SU-DHL-6 (cell line): Measurements from ENCODE around the gene CCND1.

ENCODE experiments used
- H2AFZ ChIP-seq: fragments of 200-600 bp; sonication (generic); 2 replicates; pipeline ENCODE4 v1.6.1; 2014; ENCODE audit warnings: low read depth, mild to moderate bottlenecking, moderate library complexity, mixed read lengths, antibody characterized with exemption, low read length; ENCODE audit not compliant: severe bottlenecking
- H3F3A ChIP-seq: fragments of 200-600 bp; shearing (Covaris generic); 2 replicates; pipeline ENCODE4 v1.6.0; 2016; ENCODE audit warnings: antibody characterized with exemption, mild to moderate bottlenecking; ENCODE audit not compliant: insufficient read depth
- H3K27ac ChIP-seq: fragments of 200-600 bp; sonication (generic); 2 replicates; pipeline ENCODE4 v1.5.1; 2016; ENCODE audit warnings: low read depth, mild to moderate bottlenecking, low read length, moderate library complexity, mixed read lengths
- H3K27me3 ChIP-seq: fragments of 200-600 bp; sonication (generic), shearing (Covaris generic); 2 replicates; pipeline ENCODE4 v1.6.0; 2014; ENCODE audit warnings: mild to moderate bottlenecking, low read length
- H3K36me3 ChIP-seq: fragments of 200-600 bp; sonication (generic); 2 replicates; pipeline ENCODE4 v1.6.1; 2014; ENCODE audit warnings: mild to moderate bottlenecking, low read length, mixed read lengths
- H3K4me2 ChIP-seq: fragments of 300-600, 200-600 bp; shearing (Covaris generic), sonication (generic); 2 replicates; pipeline ENCODE4 v1.6.0; 2014; ENCODE audit warnings: low read length, low read depth, mild to moderate bottlenecking; ENCODE audit not compliant: poor library complexity, severe bottlenecking
- H3K4me3 ChIP-seq: fragments of 200-600 bp; sonication (generic); 2 replicates; pipeline ENCODE4 v1.5.1; 2014; ENCODE audit warnings: antibody characterized with exemption, low read length, mild to moderate bottlenecking, mixed read lengths; ENCODE audit not compliant: insufficient read depth, poor library complexity, severe bottlenecking
- H3K79me2 ChIP-seq: fragments of 200-600 bp; sonication (generic); 2 replicates; pipeline ENCODE4 v1.6.1; 2014; ENCODE audit warnings: mild to moderate bottlenecking, low read length, moderate library complexity; ENCODE audit not compliant: insufficient read depth
- H3K9ac ChIP-seq: fragments of 200-600 bp; sonication (generic); 2 replicates; pipeline ENCODE4 v1.7.0; 2014; ENCODE audit warnings: mild to moderate bottlenecking, low read length
- H3K9me2 ChIP-seq: fragments of 200-600 bp; sonication (generic); replicated peaks from 2 replicates; pipeline ENCODE4 v1.6.1; 2014; ENCODE audit warnings: low read length; ENCODE audit not compliant: insufficient read depth
- H3K9me3 ChIP-seq: fragments of 200-600 bp; sonication (generic); 2 replicates; pipeline ENCODE4 v1.6.1; 2014; ENCODE audit warnings: low read length, mixed read lengths; ENCODE audit not compliant: insufficient read depth
- H4K20me1 ChIP-seq: fragments of 200-600 bp; sonication (generic); 2 replicates; pipeline ENCODE4 v1.6.1; 2014; ENCODE audit warnings: low read depth, mild to moderate bottlenecking, antibody characterized with exemption, low read length, moderate library complexity, mixed read lengths
- CTCF ChIP-seq: fragments of 200-600 bp; sonication (generic); IDR thresholded peaks from one replicate; pipeline ENCODE4 v1.5.1; 2017; ENCODE audit warnings: antibody characterized with exemption, mild to moderate bottlenecking, low read length, moderate library complexity; ENCODE audit not compliant: insufficient read depth, poor library complexity, severe bottlenecking
- EZH2phosphoT487 ChIP-seq: fragments of 200-600 bp; sonication (generic), shearing (Covaris generic); conservative IDR thresholded peaks from 2 replicates; pipeline ENCODE4 v1.6.1; 2018; ENCODE audit warnings: mild to moderate bottlenecking, antibody characterized with exemption, low read length, moderate library complexity, mixed read lengths

The CCND1 gene

GRCh38 chr11:69594481-69594880 lies 46.5 kb upstream of the CCND1 start:
- TF ChIP-seq CTCF (no peak), EZH2phosphoT487 (no peak)
- no peaks in the 10 kb centered on the region for H4K20me1 ChIP-seq
- no peaks in the 10 kb centered on the region for H3K9me3 ChIP-seq
- H3K79me2 ChIP-seq: no peaks in the 10 kb centered on the region
- no peak overlapping the region for H3K4me2 ChIP-seq
- H3K27ac ChIP-seq: no peak overlapping the region
- H3F3A ChIP-seq: no peaks in the 10 kb centered on the region
- no peaks in the 10 kb centered on the region for H3K9me2 ChIP-seq
- H3K27me3 ChIP-seq: no peaks in the 10 kb centered on the region
- H2AFZ ChIP-seq: no peak overlapping the region
- no peaks in the 10 kb centered on the region for H3K36me3 ChIP-seq
- H3K4me3 ChIP-seq: no peak overlapping the region
- no peak overlapping the region for H3K9ac ChIP-seq

- H2AFZ ChIP-seq: no peak overlapping the region
- H3F3A ChIP-seq: no peaks in the 10 kb centered on the region
- no peaks in the 10 kb centered on the region for H3K79me2 ChIP-seq
- no peaks in the 10 kb centered on the region for H3K9me2 ChIP-seq
- TF ChIP-seq EZH2phosphoT487 (no peak), CTCF (no peak)
- no peak overlapping the region for H3K4me2 ChIP-seq
- no peaks in the 10 kb centered on the region for H3K9me3 ChIP-seq
- no peaks in the 10 kb centered on the region for H3K27me3 ChIP-seq
- no peak overlapping the region for H3K27ac ChIP-seq
- no peaks in the 10 kb centered on the region for H4K20me1 ChIP-seq
- no peak overlapping the region for H3K4me3 ChIP-seq
- no peak overlapping the region for H3K9ac ChIP-seq
- no peaks in the 10 kb centered on the region for H3K36me3 ChIP-seq
These were observed 44.9 kb upstream of the CCND1 start for GRCh38 chr11:69595805-69596665.

GRCh38 chr11:69598147-69598546 lies 42.8 kb upstream of the CCND1 start:
- Histone ChIP-seq H3K27me3 (no peaks in the 10 kb centered on the region), H3K79me2 (no peaks in the 10 kb centered on the region), H2AFZ (no peak overlapping the region), H3K27ac (no peak overlapping the region), H4K20me1 (no peaks in the 10 kb centered on the region), H3K36me3 (no peaks in the 10 kb centered on the region), H3K9ac (no peak overlapping the region), H3K4me3 (no peak overlapping the region), H3K4me2 (no peak overlapping the region), H3K9me2 (no peaks in the 10 kb centered on the region), H3K9me3 (no peaks in the 10 kb centered on the region), H3F3A (no peaks in the 10 kb centered on the region)
- no peak for TF ChIP-seq CTCF
- TF ChIP-seq EZH2phosphoT487: no peak
